Suprapubic skin (tissue), 4 donors: ENCODE measurements around the gene LAS1L. TPM values are rescaled to one million over a fixed set of nuclear protein-coding genes. Genes with fewer than 3 reads are reported as not detected.
A peak's percentile ranks its signal among the peaks of the same experiment; 100 is the strongest.

ENCODE experiments used
- DNase-seq, 2 donors: peaks; one replicate each; pipeline ENCODE4 v3.0.0-alpha.2; 2019; ENCODE audit warnings: low spot score in 2 of 2
- H3K27ac ChIP-seq: fragments of 200-600 bp; sonication (generic); one replicate; pipeline ENCODE4 v1.5.1; 2019
- H3K27me3 ChIP-seq: fragments of 200-600 bp; sonication (generic); one replicate; pipeline ENCODE4 v1.5.1; 2019
- H3K36me3 ChIP-seq: fragments of 200-600 bp; sonication (generic); one replicate; pipeline ENCODE4 v1.5.1; 2019
- H3K4me1 ChIP-seq: fragments of 200-600 bp; sonication (generic); one replicate; pipeline ENCODE4 v1.5.1; 2019
- H3K4me3 ChIP-seq: fragments of 200-600 bp; sonication (generic); one replicate; pipeline ENCODE4 v1.5.1; 2019; ENCODE audit warnings: mild to moderate bottlenecking
- H3K9me3 ChIP-seq: fragments of 200-600 bp; sonication (generic); one replicate; pipeline ENCODE4 v1.5.1; 2019
- EP300 ChIP-seq: sonication (generic); formaldehyde crosslinking; IDR thresholded peaks from one replicate; pipeline ENCODE4 v1.6.1; 2017; ENCODE audit warnings: antibody characterized with exemption
- POLR2A ChIP-seq, 2 donors: fragments of 450-650 bp; IDR thresholded peaks; one replicate each; pipeline ENCODE4 v1.6.1; 2017; ENCODE audit warnings: antibody characterized with exemption in 2 of 2, mild to moderate bottlenecking in 2 of 2, moderate library complexity in 2 of 2
- POLR2AphosphoS5 ChIP-seq, 3 donors: sonication (generic); formaldehyde crosslinking; IDR thresholded peaks; one replicate each; pipeline ENCODE4 v1.6.1; 2017; ENCODE audit warnings: antibody characterized with exemption in 3 of 3
- WGBS: methylation state at CpG from one replicate; pipeline ENCODE4 v1.1.5; 2018; 5-methylcytosine and 5-hydroxymethylcytosine counted together
- total RNA-seq, 4 donors: library from RNA; depleted of rRNA; stranded (reverse); fragments of >200 nt; gene quantifications; one replicate each; pipeline ENCODE4 v1.1.0, GENCODE V29; 2016
- TF ChIP-seq, protein P1 (sequence below), 2 donors: fragments of 200-600 bp in 1 of 2; fragments of 450-650 bp in 1 of 2; sonication (generic) in 1 of 2; IDR thresholded peaks; one replicate each; pipeline ENCODE4 v1.5.1; 2016 to 2019; ENCODE audit warnings: antibody characterized with exemption in 2 of 2, mild to moderate bottlenecking in 1 of 2, moderate library complexity in 1 of 2

Gene LAS1L
- 10 to 100 TPM; 17.2 to 38.2 (median 31.5) TPM for total RNA-seq

DNA sequence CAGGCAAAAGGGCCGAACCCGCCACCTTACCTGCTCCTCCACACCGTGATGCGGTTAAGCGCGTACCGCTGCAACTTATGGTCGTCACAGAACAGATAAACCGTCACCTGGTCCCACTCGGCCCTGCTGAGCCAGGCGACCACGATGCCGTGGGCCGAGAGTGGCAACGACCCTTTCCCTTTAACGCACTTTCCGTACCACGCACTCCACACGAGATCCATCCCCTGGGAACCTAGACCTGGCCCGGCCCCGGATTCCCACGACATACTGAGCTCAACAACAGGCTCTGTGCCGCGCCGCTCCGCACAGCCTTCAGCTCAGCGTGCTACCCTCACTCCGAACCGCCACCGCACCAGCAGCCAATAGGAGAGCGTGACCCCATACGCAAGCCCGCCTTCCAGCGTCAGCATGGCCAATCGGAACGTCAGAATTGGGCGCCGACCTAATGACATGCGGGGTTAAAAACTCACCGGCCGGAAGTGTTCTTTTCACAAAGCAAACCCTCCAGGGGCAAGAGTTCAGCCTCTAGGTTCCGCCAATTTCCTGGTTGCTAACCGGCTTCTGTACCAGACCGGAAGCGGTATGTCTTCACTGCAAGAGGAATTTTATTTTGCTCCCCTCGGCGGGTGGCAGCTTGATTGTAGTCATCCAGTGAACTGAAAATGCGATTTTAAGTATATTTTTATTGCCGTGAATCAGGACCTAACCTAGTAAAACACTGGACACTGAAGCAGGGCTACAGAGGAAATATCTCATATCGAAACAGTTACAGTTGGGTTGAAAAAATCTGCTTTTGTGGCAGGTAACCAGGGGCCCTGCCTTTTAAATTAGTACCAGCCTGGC, at the start of gene LAS1L:
TSS of gene LAS1L (minus strand) at position 338 of the 843 bp plus-strand sequence. CDS start at position 266, 72 bp downstream.
- peak in 1 of 2 donors; percentile 41 for TF ChIP-seq POLR2A (IDR thresholded peaks at IDR 0.05)
- TF ChIP-seq, protein P1, sequence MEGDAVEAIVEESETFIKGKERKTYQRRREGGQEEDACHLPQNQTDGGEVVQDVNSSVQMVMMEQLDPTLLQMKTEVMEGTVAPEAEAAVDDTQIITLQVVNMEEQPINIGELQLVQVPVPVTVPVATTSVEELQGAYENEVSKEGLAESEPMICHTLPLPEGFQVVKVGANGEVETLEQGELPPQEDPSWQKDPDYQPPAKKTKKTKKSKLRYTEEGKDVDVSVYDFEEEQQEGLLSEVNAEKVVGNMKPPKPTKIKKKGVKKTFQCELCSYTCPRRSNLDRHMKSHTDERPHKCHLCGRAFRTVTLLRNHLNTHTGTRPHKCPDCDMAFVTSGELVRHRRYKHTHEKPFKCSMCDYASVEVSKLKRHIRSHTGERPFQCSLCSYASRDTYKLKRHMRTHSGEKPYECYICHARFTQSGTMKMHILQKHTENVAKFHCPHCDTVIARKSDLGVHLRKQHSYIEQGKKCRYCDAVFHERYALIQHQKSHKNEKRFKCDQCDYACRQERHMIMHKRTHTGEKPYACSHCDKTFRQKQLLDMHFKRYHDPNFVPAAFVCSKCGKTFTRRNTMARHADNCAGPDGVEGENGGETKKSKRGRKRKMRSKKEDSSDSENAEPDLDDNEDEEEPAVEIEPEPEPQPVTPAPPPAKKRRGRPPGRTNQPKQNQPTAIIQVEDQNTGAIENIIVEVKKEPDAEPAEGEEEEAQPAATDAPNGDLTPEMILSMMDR (IDR thresholded peaks at IDR 0.05) = no peak
- H3K36me3 ChIP-seq = peaks cover 11% of the 10 kb centered on the region
- 50% methylated on average over 38 of the region's 50 CpGs for WGBS
- H3K9me3 ChIP-seq = no peaks in the 10 kb centered on the region
- no peaks in the 10 kb centered on the region for H3K27me3 ChIP-seq
- peaks cover 15% of the 10 kb centered on the region for H3K4me1 ChIP-seq
- H3K4me3 ChIP-seq = peak within 1 kb of the TSS; percentile 68
- H3K27ac ChIP-seq = peak within 1 kb of the TSS; percentile 59
- DNase-seq = peak; percentile 94

DNA sequence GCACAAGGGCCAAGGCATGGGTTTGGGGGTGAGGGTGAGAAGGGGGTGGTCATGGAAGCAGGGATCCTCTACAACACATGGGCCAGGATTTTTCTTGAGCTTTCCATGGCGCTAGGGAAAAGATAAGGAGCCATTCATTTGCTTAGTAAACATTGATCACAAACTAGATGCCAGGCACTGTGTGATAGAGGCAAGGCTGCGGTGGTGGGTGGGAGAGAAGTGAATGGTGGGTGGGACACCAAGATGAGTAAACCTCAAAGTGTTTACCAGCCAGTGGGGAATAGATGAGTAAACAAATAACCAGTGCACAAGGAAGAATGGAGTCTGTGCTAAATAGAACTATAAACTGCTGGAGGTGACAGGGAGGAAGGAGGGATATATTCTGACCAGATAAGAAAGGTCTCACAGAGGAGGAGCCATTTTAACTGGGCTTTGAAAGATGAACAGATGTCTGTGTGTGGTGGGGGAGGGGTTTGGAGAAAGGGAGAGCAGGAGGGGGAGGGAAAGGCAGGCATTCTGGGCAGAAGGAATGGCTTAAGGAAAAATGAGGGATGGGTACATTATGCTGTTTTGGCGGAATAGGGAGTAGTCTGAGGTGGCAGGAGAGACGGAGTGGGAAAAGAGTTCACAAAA, 48.0 kb upstream of the LAS1L start:
- Histone ChIP-seq H3K4me1 (peaks cover 2% of the 10 kb centered on the region), H3K27ac (no peak overlapping the region), H3K36me3 (no peaks in the 10 kb centered on the region), H3K27me3 (no peaks in the 10 kb centered on the region), H3K9me3 (no peaks in the 10 kb centered on the region), H3K4me3 (no peak overlapping the region)
- WGBS = 73% methylated on average over 4 of the region's 4 CpGs
- no peak for DNase-seq
- no peak for TF ChIP-seq POLR2AphosphoS5 (IDR thresholded peaks at IDR 0.05)
- TF ChIP-seq EP300 = no peak
- TF ChIP-seq POLR2A (IDR thresholded peaks at IDR 0.05) = no peak
- TF ChIP-seq, protein P1 (IDR thresholded peaks at IDR 0.05) = no peak

DNA sequence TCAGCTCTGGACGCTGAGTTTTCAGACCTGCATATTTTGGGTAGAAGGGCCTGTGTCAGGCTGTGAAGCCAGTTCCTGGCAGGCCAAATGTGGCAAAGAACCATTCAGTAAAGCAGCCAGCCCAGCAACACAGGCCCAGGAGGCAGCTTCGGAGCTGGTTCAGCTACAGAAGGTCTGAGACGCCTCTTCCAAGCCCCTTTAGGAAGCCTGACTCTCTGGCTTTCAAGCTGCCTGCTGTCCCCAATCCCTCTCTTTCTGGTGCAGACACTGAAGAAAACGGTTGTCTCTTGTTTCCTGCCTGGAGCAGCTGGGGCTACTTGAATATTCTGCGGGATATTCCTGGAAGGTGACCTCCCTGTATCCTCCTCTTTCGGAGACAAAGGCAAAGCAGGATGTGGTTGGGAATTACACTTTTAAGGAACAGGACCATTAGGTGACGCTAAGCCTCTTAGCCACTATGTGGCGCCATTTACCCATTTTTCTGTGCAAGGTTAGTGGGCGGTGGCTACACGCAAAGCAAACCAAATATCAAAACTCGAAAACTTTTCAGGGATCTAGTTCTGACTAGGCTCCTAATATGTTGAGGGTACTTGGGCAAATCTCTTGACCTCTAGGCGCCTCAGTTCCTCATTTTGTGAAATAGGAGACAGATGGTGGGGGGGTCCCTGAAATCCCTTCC, 47.2 kb upstream of the LAS1L start:
- TF ChIP-seq POLR2A (IDR thresholded peaks at IDR 0.05) = no peak
- TF ChIP-seq, protein P1 (IDR thresholded peaks at IDR 0.05) = peak; percentile 42 to 62
- WGBS = 19% methylated on average over 12 of the region's 12 CpGs
- no peaks in the 10 kb centered on the region for H3K27me3 ChIP-seq

DNA sequence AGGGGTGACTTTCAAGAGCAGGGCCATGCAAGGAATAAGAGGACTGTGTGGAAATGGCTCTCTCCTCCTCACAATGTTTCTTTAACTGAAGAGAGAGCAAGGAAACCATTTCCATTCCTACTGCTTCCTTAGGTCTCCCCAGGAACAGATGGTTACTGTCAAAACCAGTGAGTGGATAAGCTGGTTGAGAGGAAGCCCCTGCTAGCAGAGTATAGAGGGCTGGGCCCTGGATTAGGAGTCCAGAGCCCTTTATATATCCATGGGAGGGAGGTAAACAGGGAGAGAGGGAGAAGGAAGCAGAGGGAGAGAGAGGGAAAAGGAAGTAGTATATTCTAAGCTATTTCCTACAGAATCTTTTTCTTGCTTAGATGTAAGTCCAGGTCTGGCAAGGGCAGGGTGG, 43.8 kb upstream of the LAS1L start:
- TF ChIP-seq POLR2AphosphoS5 (IDR thresholded peaks at IDR 0.05) (no peak), POLR2A (IDR thresholded peaks at IDR 0.05) (no peak), EP300 (no peak)
- TF ChIP-seq, protein P1 (IDR thresholded peaks at IDR 0.05) = no peak
- no peaks in the 10 kb centered on the region for H3K36me3 ChIP-seq
- no peaks in the 10 kb centered on the region for H3K4me1 ChIP-seq
- no peak for DNase-seq
- no peak overlapping the region for H3K27ac ChIP-seq
- no peak overlapping the region for H3K4me3 ChIP-seq
- no peaks in the 10 kb centered on the region for H3K9me3 ChIP-seq
- no peaks in the 10 kb centered on the region for H3K27me3 ChIP-seq

More for the DNA sequence above, 47.2 kb upstream of the LAS1L start:
- peak in 1 of 2 donors; percentile 68 for DNase-seq
- H3K27ac ChIP-seq = no peak overlapping the region
- no peak overlapping the region for H3K4me3 ChIP-seq
- no peaks in the 10 kb centered on the region for H3K36me3 ChIP-seq
- no peaks in the 10 kb centered on the region for H3K9me3 ChIP-seq
- H3K4me1 ChIP-seq = no peaks in the 10 kb centered on the region

DNA sequence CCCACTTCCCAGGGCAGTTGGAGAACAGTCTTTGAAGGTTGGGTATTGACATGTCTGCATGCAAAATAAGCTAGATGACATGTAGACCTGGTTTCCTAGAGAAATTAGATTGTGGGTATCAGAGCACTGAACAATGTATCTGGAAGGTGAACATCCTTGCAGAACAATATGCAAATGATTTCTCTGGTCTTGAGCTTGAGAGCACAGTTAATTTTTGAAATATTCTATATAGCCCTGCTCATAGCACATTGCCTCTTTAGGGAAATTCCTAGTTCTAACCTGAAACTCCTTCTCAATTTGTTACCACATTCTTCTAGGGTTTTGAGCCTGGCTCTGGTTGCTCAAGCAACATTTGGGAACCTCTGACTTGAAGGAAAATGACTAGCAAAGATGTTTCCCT, 41.6 kb upstream of the LAS1L start:
- Histone ChIP-seq H3K4me3 (no peak overlapping the region), H3K9me3 (no peaks in the 10 kb centered on the region), H3K4me1 (no peaks in the 10 kb centered on the region), H3K27ac (no peak overlapping the region), H3K27me3 (no peaks in the 10 kb centered on the region), H3K36me3 (no peaks in the 10 kb centered on the region)
- DNase-seq = no peak
- TF ChIP-seq POLR2A (IDR thresholded peaks at IDR 0.05) = no peak
- TF ChIP-seq, protein P1 (IDR thresholded peaks at IDR 0.05) = no peak
- no peak for TF ChIP-seq POLR2AphosphoS5 (IDR thresholded peaks at IDR 0.05)
- TF ChIP-seq EP300 = no peak
